GM10847 (cell line): Measurements from ENCODE around the gene HOXC6.
A peak's percentile ranks its signal among the peaks of the same experiment; 100 is the strongest.

Experiments
- POLR2A ChIP-seq: IDR thresholded peaks from 2 replicates; pipeline ENCODE4 v1.6.1; 2011; ENCODE audit not compliant: insufficient read length; ENCODE audit errors: extremely low read depth

HOXC6 gene

DNA sequence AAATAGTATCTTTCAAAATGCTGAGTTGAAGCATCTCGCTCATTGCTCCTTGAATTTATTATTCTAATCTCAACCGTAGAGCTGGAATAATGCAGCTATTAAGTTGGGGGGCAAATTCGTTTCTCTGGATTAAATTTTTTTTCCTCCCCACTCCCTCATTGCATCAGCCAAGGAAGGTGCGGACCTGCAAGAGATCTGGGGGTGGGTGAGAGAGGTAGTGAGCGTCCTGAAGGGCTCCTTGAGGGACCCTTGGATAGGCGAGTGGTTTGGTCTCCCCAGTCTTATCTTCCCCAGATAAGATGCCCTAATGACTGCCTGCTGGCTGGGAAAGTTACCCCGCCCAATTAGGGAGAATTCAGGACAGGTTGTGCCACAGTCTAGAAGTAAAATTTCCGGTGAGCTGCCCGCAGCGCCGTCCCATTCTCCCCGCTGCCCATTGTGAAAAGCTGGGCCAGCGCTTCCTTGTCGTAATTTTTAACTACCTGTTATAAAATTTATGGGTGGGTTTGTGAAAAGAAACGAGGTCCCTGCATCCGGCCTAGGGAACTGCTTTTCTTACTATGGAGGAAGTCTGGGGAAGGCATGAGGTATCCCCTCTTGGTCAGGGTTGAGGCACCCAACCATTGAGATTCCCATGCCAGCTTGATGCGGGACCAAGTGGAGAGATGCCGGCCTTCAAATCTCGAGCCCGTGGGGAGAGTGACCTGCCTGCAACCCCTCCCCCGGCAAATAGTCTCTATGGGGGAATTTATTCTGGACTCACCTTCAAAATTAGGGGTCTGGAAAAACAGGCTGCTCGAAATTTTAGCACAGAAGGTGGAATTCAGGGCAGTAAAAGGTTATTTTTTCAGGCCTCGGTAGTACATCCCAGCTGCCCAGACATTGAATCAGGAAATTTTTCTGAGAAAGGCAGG is 13.0 kb upstream of the HOXC6 start:
- no peak for TF ChIP-seq POLR2A

DNA sequence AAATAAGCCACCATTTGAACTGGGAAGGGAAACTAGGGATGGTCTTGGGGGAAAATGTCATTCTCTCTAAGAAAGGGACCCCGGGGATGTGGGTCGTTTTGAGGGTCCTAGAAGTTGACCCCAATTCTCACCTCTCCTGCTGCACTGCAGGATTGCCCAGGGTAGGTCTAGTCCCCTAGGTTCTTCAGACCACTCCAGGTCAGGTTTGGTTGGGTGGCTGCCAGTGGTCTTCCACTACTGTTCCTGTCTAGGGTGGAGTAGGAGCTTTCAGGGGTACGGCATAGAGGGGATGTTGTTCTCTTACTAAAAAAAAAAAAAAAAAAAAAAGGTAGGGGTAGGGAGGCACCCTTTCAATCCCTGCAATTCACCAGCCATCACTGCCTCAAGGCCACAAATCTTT is 12.2 kb upstream of the HOXC6 start:
- no peak for TF ChIP-seq POLR2A

DNA sequence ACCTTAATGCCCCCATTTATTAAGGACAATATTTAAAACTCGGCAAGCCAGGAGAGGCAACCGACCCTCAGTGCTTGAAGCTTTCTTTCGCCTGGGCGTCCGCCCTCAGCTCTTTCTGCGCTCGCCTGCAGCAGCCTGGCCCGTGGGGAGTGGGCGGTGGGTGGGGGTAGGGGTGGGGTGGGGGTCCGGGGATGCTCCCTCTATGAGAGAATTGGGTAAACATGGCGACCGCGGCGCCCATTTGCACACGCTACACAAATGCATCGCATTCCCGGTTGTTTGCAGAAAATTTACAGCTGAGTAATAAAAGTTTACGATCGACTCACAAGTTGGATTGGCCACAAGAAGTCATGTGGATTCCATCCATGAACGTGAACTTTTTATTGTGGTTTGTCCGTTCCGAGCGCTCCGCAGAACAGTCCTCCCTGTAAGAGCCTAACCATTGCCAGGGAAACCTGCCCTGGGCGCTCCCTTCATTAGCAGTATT is 11.7 kb upstream of the HOXC6 start:
- no peak for TF ChIP-seq POLR2A

DNA sequence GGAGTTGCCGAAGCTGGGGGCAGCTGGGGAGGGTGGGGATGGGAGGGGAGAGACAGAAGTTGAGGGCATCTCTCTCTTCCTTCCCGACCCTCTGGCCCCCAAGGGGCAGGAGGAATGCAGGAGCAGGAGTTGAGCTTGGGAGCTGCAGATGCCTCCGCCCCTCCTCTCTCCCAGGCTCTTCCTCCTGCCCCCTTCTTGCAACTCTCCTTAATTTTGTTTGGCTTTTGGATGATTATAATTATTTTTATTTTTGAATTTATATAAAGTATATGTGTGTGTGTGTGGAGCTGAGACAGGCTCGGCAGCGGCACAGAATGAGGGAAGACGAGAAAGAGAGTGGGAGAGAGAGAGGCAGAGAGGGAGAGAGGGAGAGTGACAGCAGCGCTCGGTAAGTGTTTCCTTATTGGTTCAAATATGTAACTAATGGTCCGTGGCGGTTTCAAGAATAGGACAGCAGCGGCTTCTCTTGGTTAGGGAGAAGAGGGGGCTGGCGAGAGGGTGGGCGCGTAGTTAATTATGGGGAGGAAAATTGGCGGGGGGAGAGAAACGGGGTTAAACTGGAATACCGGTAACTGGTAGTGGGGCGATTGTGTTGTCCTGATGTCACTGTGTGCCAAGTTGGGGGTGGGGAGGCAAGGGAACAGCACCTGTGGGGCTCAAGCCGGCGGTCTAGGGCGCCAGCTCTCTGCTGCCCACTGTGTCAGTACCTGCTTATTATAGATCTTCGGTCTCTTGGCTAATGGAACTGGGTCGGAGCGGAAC is 11.0 kb upstream of the HOXC6 start:
- TF ChIP-seq POLR2A = no peak

DNA sequence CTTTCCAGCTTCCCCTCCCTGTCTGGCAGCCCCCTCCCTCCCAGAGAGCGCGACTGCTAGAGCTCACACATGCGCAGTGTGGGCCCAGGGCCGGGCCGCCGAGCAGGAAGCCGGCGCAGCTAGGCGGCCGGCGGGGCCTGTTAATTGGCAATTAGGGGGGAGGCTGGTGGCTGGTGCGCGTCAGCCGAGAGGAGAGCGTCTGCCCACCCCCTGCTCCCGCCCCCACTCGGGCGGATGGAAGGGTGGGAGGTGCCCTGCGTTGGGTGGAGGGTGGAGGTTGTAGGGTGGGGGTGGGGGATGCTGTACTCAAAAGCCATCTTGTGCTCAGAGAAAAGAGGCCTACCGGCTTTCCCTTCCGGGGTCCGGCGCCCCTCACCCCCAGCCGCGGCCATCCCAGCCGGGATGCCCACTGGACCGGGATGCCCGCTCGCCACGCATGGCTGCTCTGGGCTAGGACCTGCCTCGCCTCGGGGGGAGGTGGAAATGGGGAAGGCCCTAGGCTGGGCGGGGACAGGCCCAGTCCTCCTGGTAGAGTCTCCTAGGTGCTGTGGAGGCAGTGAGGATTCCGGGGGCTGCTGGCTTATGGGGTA is 10.3 kb upstream of the HOXC6 start:
- peak; percentile 63 for TF ChIP-seq POLR2A

DNA sequence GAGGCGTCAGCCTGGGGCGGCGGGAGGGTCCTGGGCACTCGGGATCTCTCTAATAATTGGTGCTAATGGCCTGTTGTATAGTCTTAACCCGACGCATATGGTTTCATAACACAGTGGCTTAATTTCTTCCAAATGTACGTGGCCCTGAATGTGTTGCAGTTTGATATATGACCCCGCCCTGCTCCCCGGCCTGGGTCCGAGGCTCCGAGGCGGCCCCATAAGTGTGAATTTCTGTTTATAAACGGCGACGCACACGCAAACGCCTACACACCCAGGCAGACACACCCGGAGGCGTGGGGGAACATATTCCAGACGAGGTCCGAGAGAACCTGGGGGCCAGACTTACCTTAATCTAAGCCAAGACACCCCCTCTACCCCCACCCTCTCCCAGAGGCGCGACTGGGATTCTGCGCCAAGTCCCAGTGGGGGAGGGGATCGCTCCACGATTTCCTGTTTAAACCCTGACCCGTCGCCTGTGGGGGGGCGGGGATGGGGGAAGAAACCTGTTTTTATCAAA is 9.7 kb upstream of the HOXC6 start:
- no peak for TF ChIP-seq POLR2A

DNA sequence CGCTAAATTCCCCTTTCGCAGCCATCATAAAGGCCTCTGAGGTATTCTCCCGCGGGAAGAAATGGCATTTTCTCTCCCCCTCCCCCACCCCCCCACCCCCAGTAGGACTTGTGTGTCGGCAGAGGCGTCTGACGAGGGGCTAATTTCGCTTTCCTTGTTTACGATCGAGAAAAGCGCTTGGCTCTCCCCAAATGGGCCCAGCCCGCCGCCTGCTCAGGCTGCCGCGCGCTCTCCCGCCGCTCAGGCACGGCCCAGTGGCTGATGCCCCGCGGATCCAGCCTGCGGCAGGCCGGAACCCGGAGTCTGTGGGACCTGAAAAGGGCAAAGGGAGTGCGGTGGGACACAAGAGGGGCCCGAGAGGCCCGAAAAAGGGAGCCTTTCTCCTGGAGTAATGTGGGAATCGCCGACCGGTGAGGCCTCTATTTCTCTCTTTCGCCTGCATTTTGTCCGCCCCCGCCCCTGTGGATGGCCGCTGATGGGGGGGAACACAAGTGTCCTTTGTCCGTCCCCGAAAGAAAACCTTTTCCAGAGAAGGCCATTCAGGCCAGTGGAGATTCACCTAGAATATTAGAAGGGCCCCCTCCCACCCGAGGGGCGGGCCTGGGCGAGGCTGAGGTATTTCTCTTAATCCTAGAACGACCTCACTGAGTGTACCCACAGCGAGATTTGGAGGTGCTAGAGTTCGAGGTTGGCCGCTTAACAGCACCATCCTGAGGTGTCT is 9.0 kb upstream of the HOXC6 start:
- TF ChIP-seq POLR2A = no peak

DNA sequence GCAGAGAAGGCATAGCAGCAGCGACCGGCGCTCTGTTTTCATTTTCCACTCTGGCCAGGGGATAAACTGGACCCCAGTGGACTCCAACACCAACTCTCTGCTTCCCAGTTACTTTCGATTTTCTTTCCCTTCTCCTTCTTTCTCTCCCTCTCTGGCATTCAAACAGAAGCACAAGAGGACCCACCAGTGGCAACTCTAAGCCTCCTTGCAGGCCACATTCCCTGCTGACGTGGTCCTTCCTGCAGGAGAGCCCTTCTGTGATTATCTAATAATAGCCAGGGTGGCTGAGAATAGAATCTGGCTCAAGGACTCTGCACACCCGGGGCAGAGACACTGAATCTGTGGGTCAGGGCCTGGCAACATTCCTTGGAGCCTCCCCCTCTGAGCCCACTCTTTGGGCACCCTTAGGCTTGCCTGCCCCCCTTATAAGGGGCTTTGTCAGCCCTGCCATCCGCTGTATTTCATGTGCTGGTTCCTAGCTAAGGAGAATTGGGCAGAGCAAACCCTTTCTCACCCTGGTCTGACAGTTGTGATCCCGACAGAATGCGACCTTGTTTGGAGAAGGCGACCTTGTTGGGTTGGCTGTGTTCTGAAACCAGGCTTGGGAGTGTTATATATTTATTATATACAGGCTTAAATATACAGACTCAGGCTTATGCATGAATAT is 8.2 kb upstream of the HOXC6 start:
- TF ChIP-seq POLR2A = no peak

DNA sequence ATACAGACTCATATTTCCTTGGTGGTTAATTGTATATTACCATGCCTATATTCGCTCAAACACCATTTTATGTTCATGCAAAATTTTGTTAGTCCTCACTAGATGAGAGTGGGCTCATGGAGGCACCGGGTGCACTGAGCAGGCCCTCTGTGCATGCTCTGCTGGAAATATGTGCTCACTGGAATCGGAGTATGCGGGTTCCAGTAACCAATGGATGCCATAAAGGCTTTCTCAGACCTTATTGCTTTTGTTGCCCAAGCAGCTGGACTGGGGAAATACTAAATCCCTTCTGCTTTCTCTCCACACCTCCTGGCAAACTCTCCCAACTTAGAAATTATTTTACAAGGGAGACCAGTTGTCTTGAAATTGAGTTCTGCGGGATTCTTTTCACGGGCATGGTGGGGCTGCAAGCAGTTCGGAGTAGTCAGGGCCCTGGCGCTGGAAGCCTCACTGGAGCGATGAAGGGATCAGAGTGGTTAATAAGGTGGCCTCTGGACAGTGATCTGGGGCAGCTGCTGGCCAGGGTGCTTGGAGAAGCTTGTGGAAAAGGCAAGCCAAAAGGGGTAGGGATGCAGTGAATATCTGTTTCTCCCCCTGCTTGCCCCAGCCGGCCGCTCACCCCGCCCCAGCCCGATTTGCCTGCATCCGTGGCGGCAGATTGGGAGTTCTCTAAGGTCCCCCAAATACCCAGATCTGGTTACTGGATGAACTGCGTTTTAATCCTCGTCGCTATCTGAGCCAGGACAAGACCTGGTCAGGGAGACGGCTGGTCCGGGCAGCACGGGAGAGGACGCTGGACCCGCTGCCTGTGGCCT is 7.4 kb upstream of the HOXC6 start:
- no peak for TF ChIP-seq POLR2A

DNA sequence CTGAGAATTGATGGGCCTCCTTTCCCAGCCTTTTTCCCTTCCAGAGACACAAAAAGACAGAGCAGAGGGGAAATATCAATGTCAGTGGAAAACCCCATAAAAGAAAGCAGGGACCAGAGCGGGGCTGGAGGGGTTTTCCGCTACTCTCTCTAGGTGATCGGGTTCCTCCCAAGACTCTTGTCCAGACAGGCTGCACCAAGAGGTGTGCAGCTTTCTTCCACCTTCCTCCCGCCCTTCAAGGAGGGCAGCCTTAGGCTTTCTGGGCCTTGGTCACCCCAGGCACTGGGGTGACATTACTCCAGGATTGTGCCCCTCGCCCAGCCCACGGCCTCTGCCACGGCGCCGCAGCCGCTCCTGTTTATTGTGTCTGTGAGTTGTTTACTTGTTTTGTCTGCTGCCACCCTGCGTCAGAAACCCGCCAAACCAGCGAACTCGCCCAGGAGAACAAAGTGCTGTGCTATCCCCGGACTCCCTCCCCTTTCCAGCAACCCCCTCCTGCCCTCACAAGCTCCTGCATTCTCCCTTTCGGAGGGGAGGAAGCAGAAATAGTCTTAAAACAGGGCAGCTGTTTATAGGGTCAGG is 6.7 kb upstream of the HOXC6 start:
- no peak for TF ChIP-seq POLR2A

DNA sequence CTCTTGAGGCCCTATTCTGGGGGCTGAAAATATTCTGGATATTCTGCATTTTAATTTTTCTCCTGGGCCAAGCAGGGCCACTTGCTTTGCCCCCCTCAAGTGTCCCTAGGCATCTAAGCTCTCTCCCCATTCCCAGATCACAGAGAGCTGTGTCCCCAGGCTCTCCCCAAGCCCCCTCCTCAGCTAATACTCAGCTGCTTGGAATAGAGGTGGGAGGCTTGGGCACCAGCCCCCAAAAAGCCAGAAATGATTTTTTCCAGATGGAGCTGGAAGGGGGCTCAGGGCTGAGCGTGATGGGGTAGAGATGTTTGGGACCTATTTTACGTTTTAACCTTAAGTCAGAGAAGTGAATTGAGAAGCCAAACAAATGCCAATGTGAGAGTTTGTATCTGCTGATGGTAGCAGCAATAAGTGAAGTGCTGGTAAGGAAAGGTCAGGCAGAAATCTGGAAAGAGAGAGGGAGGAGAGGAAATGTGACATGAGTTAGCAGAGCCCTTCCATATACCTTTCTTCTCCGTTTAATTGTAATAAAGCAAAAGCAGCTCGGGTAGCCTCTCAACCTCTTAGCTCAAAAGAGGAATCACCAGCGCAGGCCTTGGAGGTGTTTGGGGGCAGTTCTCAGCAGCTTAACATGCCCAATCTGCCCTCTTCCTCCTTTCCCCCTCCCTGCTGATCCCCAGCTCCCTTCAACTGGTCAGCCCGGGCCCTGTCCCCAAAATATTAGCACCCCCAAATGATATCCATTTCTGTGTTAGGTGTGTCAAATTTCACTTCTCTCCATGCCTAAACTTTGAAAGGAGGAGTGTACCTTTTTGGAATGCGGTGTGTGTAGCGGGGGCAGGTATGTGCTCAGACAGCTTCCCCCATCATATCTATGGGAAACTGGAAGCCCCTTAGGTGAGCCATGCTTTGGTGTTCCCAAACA is 5.0 kb upstream of the HOXC6 start:
- no peak for TF ChIP-seq POLR2A

DNA sequence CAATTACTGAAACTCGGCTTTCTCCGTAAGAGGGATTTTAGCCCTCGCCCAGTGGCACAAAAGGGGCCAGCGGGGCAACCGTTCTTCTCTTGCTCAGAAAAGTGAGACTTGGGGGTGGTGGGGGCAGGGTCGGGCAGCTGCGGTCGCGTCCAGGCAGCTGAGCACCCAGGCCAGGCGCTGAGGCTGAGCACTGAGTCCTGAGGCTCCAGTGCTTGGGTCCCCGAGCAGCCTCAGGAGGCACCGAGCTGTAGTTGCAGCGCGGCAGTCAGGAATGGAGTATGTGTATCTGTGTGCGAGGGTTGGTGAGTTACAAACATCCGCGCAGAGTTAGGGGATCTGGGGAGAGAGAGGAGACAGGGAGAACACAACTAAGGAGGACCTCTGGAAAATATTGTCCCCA is 4.1 kb upstream of the HOXC6 start:
- no peak for TF ChIP-seq POLR2A

DNA sequence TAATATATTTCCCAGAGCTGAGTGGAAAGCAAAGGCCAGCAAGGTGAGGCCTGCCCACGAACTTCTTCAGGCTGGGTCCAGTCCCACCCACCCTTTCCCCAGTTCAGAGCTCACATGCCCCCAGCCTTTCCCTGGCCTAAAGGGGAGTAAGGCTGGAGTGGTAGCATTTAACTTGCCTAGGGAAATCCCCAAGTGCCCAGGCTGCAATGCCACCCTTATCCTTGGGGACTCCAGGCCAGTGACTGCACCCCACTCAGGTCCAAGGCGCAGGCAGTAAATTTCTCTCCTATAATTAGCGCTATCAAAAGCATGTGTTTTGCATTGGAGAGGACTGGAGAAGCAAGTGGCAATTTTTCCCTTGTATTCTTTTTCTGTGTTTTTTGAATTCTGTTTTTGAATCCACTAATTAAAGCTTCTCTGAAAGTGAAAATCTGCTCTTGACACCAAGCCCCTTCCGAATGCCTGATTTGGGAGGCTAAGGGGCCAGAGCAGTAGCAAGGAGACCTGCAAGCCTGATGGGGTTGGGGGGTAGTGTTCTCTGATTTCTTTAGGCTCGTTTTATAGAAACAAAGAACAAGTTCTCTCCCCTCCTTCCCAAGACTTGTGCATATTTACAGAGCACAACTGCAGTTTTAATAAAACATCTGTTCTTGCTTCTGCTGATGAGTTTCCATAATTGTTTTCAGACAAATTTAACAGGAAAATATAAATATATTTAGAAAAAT is 3.5 kb upstream of the HOXC6 start:
- no peak for TF ChIP-seq POLR2A
